Tibial nerve (tissue), 3 donors: ENCODE results near the gene CECR2.

Source experiments
- CTCF ChIP-seq, 5 experiments: fragments of 200-600 bp in 3 of 5; fragments of 450-650 bp in 2 of 5; sonication (generic) in 3 of 5; IDR thresholded peaks; one replicate each; pipeline ENCODE4 v1.5.1; 2016 to 2019; ENCODE audit warnings: antibody characterized with exemption in 5 of 5, mild to moderate bottlenecking in 3 of 5, moderate library complexity in 2 of 5
- POLR2A ChIP-seq, 2 donors: fragments of 450-650 bp; IDR thresholded peaks; one replicate each; pipeline ENCODE4 v1.6.1; 2017; ENCODE audit warnings: antibody characterized with exemption in 2 of 2, mild to moderate bottlenecking in 2 of 2, moderate library complexity in 2 of 2

- TF ChIP-seq POLR2A (IDR thresholded peaks at IDR 0.05) = no peak
- no peak for TF ChIP-seq CTCF (IDR thresholded peaks at IDR 0.05)
These were observed 143.7 kb downstream of the CECR2 start for GRCh38 chr22:17512960-17513359.
